Breast epithelium (tissue), 3 donors: Measurements from ENCODE around the gene ZC3H4.

Source experiments
- CTCF ChIP-seq, 3 donors: fragments of 450-650 bp; IDR thresholded peaks; one replicate each; pipeline ENCODE4 v1.5.1; 2016 to 2017; ENCODE audit warnings: antibody characterized with exemption in 3 of 3, mild to moderate bottlenecking in 3 of 3, moderate library complexity in 3 of 3
- POLR2A ChIP-seq: fragments of 450-650 bp; IDR thresholded peaks from one replicate; pipeline ENCODE4 v1.6.1; 2016; ENCODE audit warnings: antibody characterized with exemption, mild to moderate bottlenecking, moderate library complexity

GRCh38 chr19:47036097-47036651, 77.4 kb downstream of the ZC3H4 start:
- TF ChIP-seq CTCF (IDR thresholded peaks at IDR 0.05) (peak in 1 of 3 donors; percentile 24), POLR2A (no peak)
